ENCODE measurements around the gene DCDC2B. TPM values are rescaled to one million over a fixed set of nuclear protein-coding genes. Genes with fewer than 3 reads are reported as not detected.

The DCDC2B gene
- total RNA-seq, 6 experiments from 2014 or later: not detected

GRCh38 chr1:32184650-32185049 is 24.2 kb upstream of the DCDC2B start:
- DNase-seq (no peak), ATAC-seq (no peak)
- intact Hi-C loops (cut with DNase I): no loop called here
- H3K27ac ChIP-seq: no peak overlapping the region
- TF ChIP-seq, protein P1, sequence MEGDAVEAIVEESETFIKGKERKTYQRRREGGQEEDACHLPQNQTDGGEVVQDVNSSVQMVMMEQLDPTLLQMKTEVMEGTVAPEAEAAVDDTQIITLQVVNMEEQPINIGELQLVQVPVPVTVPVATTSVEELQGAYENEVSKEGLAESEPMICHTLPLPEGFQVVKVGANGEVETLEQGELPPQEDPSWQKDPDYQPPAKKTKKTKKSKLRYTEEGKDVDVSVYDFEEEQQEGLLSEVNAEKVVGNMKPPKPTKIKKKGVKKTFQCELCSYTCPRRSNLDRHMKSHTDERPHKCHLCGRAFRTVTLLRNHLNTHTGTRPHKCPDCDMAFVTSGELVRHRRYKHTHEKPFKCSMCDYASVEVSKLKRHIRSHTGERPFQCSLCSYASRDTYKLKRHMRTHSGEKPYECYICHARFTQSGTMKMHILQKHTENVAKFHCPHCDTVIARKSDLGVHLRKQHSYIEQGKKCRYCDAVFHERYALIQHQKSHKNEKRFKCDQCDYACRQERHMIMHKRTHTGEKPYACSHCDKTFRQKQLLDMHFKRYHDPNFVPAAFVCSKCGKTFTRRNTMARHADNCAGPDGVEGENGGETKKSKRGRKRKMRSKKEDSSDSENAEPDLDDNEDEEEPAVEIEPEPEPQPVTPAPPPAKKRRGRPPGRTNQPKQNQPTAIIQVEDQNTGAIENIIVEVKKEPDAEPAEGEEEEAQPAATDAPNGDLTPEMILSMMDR (IDR thresholded peaks at IDR 0.05): no peak
- no peak for TF ChIP-seq POLR2A (IDR thresholded peaks at IDR 0.05)
- peaks cover 8 to 61% (median 34%) of the 10 kb centered on the region in 4 donors for H3K36me3 ChIP-seq
- no peaks in the 10 kb centered on the region for H3K27me3 ChIP-seq
- peaks cover 0 to 17% (median 6%) of the 10 kb centered on the region in 4 donors for H3K4me1 ChIP-seq
- no peak overlapping the region for H3K4me3 ChIP-seq
- H3K9me3 ChIP-seq: no peaks in the 10 kb centered on the region

GRCh38 chr1:32186077-32186476 is 22.8 kb upstream of the DCDC2B start:
- Histone ChIP-seq H3K4me1 (peaks cover 0 to 9% (median 3%) of the 10 kb centered on the region in 4 donors), H3K27ac (no peak overlapping the region), H3K4me3 (no peak overlapping the region), H3K36me3 (peaks cover 17 to 75% (median 45%) of the 10 kb centered on the region in 4 donors), H3K9me3 (no peaks in the 10 kb centered on the region), H3K27me3 (no peaks in the 10 kb centered on the region)
- TF ChIP-seq, protein P1 (IDR thresholded peaks at IDR 0.05): no peak
- TF ChIP-seq POLR2A (IDR thresholded peaks at IDR 0.05): no peak
- intact Hi-C loops (cut with DNase I): no loop called here
- DNase-seq (no peak), ATAC-seq (no peak)
- 95% methylated on average over 2 of the region's 2 CpGs for WGBS (ENCODE audit: insufficient coverage, low coverage, low lambda C conversion rate, missing lambda C conversion rate)

- Histone ChIP-seq H3K36me3 (peaks cover 22 to 77% (median 45%) of the 10 kb centered on the region in 4 donors), H3K4me1 (peaks cover 0 to 5% (median 1%) of the 10 kb centered on the region in 4 donors), H3K27ac (no peak overlapping the region), H3K4me3 (no peak overlapping the region), H3K9me3 (no peaks in the 10 kb centered on the region), H3K27me3 (no peaks in the 10 kb centered on the region)
- WGBS (ENCODE audit: insufficient coverage, low coverage, low lambda C conversion rate, missing lambda C conversion rate): 43% methylated on average over 2 of the region's 2 CpGs
- no peak for DNase-seq
- TF ChIP-seq POLR2A (IDR thresholded peaks at IDR 0.05): no peak
- TF ChIP-seq, protein P1 (IDR thresholded peaks at IDR 0.05): no peak
- ATAC-seq: no peak
- intact Hi-C loops (cut with DNase I): no loop called here
Measured at GRCh38 chr1:32186491-32186890, 22.4 kb upstream of the DCDC2B start.

GRCh38 chr1:32187850-32188249 is 21.0 kb upstream of the DCDC2B start:
- no peak overlapping the region for H3K4me3 ChIP-seq
- H3K4me1 ChIP-seq: no peaks in the 10 kb centered on the region
- WGBS (ENCODE audit: insufficient coverage, low coverage, low lambda C conversion rate, missing lambda C conversion rate): 91% methylated on average over 1 of the region's 9 CpGs
- peaks cover 25 to 83% (median 56%) of the 10 kb centered on the region in 4 donors for H3K36me3 ChIP-seq
- no peak for DNase-seq
- H3K27ac ChIP-seq: no peak overlapping the region
- no peak for TF ChIP-seq POLR2A (IDR thresholded peaks at IDR 0.05)
- TF ChIP-seq, protein P1 (IDR thresholded peaks at IDR 0.05): no peak
- no peak for ATAC-seq
- H3K27me3 ChIP-seq: no peaks in the 10 kb centered on the region
- no peaks in the 10 kb centered on the region for H3K9me3 ChIP-seq
- intact Hi-C loops (cut with DNase I): no loop called here

All from right lobe of liver (tissue), 6 donors.